HPDE6-E6E7 (cell line): Measurements from ENCODE around the gene GOSR1.
"Not testable (repeated sequence)": the region's sequence is repeated elsewhere in the genome, so short reads cannot be mapped to it uniquely, and the experiment has no call there.

ENCODE experiments used
- DNase-seq: peaks from one replicate; pipeline ENCODE4 v3.0.0; 2011; ENCODE audit warnings: missing footprints; ENCODE audit errors: extremely low spot score

GOSR1 gene

DNA sequence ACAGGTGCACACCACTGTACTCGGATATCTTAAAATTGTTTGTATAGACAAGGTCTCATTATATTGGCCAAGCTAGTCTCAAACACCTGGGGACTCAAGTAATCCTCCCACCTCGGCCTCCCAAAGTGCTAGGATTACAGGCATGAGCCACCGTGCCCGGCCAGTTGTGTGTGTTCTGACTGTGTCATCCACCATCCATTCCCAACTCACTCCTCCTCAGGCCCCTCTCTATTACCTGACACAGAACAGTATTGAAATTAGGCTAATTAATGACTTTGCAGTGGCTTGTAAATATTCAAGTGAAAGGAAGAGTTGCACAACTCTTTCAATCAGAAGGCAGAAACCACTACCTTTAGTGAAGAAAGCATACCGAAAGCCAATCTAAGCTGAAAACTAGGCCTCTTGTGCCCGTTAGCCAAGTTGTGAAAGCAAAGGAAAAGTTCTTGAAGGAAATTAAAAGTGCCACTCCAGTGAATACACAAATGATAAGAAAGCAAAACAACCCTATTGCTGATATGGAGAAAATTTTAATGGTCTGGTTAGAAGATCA lies 28.7 kb downstream of the GOSR1 start:
- no peak for DNase-seq

- DNase-seq: no peak
These were observed 29.3 kb downstream of the GOSR1 start for GRCh38 chr17:30506481-30506880.

DNA sequence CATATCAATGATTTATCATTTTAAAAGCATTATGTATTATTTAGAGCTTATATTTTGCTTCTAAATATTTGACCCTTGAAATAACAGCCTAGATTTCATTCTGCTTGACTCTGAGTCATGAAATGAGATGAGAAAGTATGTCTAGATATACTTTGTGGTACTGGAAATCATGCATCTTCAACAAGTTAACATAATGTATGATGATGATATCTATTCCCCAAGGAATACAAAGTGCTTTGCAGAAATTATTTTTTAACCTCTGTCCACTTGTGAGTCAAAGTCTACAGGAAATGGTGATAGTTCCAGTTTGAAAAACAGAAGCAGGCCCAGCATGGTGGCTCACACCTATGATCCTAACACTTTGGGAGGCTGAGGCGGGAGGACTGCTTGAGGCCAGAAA lies 36.1 kb downstream of the GOSR1 start:
- no peak for DNase-seq

GRCh38 chr17:30514895-30515596 lies 37.8 kb downstream of the GOSR1 start:
- DNase-seq: no peak

DNA sequence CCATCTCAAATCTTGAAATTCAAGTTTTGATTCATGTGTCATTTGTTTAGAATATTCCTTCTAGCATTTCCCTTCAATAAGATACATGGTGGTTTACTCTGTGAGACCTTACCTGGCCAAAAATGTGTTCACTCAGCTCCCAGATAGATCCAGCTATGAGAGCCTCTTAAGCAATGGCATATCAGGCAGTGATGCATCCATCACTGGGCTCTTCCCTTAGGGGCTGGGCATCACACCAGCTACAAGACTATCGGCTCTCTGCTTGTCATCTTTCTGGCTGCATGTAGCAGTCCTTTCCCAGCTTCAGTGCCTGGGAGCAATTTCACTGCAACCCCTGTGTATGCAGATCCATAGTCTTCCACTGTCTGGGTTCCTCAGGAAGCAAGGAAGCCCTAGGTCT lies 40.6 kb downstream of the GOSR1 start:
- DNase-seq: no peak

DNA sequence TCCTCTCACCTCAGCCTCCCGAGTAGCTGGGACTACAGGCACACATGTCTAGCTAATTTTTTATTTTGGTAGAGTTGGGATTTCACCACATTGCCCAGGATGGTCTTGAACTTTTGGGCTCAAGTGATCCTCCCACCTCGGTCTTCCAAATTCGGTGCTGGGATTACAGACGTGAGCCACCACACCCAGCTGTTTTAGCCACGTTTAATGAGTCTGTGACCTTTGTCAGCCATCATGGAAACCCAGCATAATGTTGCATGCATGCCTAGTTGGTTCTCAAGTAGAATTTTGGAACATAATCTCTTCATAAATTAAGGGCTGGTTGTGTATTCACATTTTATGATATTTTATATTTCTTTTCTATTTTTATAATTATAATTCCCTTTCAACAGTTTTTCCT lies 42.0 kb downstream of the GOSR1 start:
- no peak for DNase-seq

DNA sequence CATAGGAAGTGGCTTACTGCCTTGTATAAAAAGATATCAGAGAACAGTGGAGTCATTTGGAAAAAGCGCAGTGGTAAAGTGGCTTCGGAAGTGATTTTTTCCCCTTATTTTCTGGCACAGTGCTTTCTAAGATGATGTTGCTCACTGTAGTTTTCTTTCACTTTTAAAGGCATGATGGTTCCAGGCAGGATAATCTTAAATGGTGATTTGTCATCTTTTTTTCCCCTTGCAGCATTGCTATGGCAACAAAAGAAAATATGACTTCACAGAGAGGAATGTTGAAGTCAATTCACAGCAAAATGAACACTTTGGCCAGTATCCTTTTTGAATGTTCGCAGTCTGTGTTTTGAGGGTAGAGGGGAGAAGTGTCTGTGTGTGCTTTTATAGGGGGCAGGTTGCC lies 42.5 kb downstream of the GOSR1 start:
- DNase-seq: no peak

- no peak for DNase-seq
These were observed 43.2 kb downstream of the GOSR1 start for GRCh38 chr17:30520436-30520835.

GRCh38 chr17:30520882-30521281 lies 43.7 kb downstream of the GOSR1 start:
- DNase-seq: no peak

GRCh38 chr17:30521766-30522165 lies 44.6 kb downstream of the GOSR1 start:
- DNase-seq: no peak

DNA sequence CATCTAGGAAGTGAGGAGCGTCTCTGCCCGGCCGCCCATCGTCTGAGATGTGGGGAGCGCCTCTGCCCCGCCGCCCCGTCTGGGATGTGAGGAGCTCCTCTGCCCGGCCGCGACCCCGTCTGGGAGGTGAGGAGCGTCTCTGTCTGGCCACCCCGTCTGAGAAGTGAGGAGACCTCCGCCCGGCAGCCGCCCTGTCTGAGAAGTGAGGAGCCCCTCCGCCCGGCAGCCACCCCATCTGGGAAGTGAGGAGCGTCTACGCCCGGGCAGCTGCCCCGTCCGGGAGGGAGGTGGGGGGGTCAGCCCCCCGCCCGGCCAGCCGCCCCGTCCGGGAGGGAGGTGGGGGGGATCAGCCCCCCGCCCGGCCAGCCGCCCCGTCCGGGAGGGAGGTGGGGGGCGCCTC lies 46.0 kb downstream of the GOSR1 start:
- DNase-seq: not testable (repeated sequence)

DNA sequence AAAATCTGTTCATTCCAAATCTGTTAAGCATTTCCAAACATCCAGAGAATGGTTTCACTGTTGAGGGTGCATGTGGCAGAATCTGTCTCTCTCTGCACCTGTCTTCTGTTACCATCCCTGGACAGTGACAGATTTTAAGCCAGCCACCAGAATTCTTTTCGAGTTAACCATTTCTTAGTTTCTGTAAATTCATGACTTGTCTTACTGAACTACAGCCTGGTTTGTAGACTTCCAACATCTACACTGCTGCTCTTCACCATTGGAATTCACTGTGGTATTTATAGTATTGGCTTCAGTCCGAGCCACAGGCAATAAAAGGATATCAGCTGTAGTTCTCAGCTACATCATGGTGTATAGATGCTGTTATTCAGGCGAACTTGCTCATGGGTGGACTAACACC lies 47.6 kb downstream of the GOSR1 start:
- DNase-seq: no peak

GRCh38 chr17:30526401-30526800 lies 49.2 kb downstream of the GOSR1 start:
- DNase-seq: no peak

GRCh38 chr17:30528701-30529100 lies 51.5 kb downstream of the GOSR1 start:
- not testable (repeated sequence) for DNase-seq

DNA sequence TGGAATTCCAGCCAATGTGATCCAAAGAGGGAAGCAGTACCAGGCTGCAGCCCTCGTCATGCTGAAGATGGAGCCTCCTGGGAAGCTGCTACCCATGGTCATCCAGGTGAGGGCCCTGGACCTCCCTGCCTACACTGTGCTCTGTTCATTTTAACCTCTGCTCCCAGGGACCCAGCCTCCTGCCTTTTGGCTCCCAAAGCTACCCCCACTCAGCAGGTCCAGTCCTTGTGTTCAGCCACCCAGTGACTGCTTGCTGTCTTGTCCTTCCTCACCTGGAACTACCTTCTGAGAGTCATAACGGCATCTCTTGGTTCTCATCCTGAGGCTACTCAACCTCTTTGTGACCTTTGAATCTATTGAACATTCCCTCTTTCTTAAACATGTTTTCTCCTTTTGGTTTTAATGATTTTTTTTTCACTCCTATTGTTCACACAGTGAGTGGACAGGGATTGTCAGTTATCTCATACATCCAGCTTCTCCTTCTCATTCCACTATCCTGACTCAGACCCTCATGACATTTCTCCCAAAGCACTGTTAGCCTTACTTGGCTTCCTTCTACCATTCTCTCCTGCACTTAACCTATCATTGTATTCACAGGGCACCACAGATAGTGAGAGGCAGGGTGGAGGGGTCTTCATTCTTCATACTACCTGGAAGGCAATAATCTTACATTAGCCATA lies 53.3 kb downstream of the GOSR1 start:
- DNase-seq: no peak

GRCh38 chr17:30532871-30533270 lies 55.7 kb downstream of the GOSR1 start:
- DNase-seq: no peak

DNA sequence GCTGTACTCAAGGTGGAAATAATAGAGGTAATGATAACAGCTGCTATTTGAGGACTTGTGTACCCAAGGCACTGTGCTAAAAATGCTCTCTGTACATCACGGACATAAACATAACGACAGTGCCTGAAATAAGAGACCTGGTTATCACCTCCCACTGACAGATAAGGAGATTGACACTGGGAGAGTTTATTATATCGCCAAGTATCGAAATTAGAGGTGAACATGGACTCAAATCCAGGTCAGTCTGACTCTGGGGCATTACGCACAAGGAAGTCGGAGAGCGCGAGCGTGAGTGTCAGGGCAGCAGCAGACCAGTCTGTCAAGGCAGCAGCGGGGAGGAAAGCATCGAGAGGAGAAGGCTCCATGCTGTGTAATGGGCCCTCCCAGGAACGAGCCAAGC lies 57.1 kb downstream of the GOSR1 start:
- DNase-seq: no peak

- no peak for DNase-seq
These were observed 58.0 kb downstream of the GOSR1 start for GRCh38 chr17:30534938-30535921.

DNA sequence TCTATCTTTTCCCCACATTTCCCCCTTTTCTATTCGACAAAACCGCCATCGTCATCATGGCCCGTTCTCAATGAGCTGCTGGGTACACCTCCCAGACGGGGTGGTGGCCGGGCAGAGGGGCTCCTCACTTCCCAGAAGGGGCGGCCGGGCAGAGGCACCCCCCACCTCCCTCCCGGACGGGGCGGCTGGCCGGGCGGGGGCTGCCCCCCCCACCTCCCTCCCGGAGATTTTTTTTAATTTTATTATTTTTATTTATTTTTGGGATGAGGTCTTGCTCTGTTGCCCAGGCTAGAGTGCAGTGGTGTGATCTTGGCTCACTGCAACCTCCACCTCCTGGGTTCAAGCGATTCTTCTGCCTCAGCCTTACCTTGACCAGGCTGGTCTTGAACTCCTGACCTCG lies 59.6 kb downstream of the GOSR1 start:
- not testable (repeated sequence) for DNase-seq

- not testable (repeated sequence) for DNase-seq
These were observed 60.5 kb downstream of the GOSR1 start for GRCh38 chr17:30537667-30538066.

- no peak for DNase-seq
These were observed 64.6 kb downstream of the GOSR1 start for GRCh38 chr17:30541802-30542201.

DNA sequence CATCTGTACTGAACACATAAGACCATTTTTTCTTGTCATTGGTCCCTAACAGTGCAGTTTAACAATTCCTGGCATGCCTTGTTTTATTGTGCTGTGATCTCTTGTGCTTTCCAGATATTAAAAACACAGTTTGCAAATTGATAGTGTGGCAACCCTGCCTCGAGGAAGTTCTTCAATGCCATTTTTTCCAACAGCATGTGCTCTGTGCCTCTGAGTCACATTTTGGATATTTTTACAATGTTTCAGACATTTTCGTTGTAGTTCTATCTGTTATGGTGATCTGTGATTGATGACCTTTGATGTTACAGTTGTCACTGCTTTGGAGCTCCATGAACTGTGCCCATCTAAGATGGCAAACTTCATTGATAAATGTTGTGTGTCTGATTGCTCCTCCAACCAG lies 66.2 kb downstream of the GOSR1 start:
- DNase-seq: no peak
